ENCODE measurements around the gene TBC1D5.

The TBC1D5 gene

GRCh38 chr3:17456046-17456445 is 286.4 kb downstream of the TBC1D5 start:
- no peak overlapping the region for H3K4me3 ChIP-seq (ENCODE audit: low read length)
- TF ChIP-seq, protein P1, sequence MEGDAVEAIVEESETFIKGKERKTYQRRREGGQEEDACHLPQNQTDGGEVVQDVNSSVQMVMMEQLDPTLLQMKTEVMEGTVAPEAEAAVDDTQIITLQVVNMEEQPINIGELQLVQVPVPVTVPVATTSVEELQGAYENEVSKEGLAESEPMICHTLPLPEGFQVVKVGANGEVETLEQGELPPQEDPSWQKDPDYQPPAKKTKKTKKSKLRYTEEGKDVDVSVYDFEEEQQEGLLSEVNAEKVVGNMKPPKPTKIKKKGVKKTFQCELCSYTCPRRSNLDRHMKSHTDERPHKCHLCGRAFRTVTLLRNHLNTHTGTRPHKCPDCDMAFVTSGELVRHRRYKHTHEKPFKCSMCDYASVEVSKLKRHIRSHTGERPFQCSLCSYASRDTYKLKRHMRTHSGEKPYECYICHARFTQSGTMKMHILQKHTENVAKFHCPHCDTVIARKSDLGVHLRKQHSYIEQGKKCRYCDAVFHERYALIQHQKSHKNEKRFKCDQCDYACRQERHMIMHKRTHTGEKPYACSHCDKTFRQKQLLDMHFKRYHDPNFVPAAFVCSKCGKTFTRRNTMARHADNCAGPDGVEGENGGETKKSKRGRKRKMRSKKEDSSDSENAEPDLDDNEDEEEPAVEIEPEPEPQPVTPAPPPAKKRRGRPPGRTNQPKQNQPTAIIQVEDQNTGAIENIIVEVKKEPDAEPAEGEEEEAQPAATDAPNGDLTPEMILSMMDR (conservative IDR thresholded peaks at IDR 0.05; ENCODE audit: low read length), result no peak
- peak; percentile 51 for DNase-seq (ENCODE audit: low read depth)

- DNase-seq (ENCODE audit: low read depth), result no peak
- TF ChIP-seq, protein P1 (conservative IDR thresholded peaks at IDR 0.05; ENCODE audit: low read length), result no peak
- no peak overlapping the region for H3K4me3 ChIP-seq (ENCODE audit: low read length)
These were observed 297.6 kb downstream of the TBC1D5 start for GRCh38 chr3:17444865-17445264.

DNA sequence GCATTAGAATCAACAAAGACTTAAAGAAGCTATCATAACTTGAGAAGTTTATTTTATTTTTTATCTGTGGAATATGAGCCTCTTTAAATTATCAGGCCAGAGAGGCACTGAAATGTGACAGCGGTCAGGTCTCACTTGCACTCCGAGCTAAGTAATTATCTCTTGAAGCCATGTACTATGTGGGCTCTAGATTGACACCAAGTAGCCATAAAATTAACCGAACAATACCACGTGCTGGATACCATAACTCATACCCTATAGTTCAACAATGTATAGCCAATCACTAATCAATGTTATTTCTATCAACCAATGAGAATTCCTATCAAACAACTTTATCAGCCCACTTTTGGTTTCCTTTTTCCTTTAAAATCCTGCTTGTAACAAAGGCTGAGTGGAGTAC is 299.3 kb downstream of the TBC1D5 start:
- no peak overlapping the region for H3K4me3 ChIP-seq (ENCODE audit: low read length)
- TF ChIP-seq, protein P1 (conservative IDR thresholded peaks at IDR 0.05; ENCODE audit: low read length), result no peak
- DNase-seq (ENCODE audit: low read depth), result no peak

DNA sequence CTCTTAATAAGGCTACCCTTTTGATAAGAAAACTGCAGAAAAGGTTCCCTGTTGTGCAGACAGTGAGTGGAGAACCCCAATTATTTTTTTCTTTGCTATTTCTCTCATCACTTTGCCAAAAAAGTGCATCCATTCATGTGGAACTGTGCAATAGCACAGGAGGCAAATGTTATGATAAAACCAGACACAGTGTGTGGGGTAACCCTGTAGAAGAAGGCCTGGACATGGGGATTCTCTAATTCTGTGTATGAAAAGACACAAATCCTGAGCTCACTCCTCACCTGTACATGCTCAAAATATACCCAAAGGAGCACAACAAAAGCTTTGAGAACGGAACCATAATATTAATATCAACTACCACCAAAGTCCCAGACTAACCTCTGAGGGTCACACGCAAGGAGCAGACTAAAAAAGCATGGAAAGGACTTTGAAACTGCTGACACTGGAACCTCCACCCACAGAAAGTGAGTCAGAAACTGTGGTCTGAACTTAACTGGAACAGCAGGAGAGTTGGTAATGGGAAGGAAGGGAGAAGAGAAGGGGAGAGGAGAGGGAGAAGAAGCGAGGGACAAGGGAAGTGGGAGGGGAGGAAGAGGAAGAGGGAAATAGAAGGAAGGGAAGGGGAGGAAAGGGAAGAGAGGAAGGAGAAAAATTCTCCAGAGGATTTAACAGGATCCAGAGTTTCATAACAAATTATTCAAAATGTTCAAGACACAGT is 299.9 kb downstream of the TBC1D5 start:
- DNase-seq (ENCODE audit: low read depth), result no peak
- H3K4me3 ChIP-seq (ENCODE audit: low read length), result no peak overlapping the region
- TF ChIP-seq, protein P1 (conservative IDR thresholded peaks at IDR 0.05; ENCODE audit: low read length), result no peak

DNA sequence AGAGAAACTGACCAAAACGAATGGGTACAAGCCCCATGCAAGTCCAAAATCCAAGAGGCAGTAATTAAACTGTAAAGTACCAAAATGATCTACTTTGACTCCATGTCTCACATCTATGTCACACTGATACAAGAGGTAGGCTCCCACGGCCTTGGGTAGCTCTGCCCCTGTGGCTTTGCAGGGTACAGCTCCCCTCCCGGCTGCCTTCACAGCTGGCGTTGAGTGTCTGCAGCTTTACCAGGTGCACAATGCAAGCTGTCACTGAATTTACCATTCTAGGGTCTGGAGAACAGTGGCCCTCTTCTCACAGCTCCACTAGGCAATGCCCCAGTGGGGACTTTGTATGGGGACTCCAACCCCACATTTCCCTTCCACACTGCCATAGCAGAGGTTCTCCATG is 308.6 kb downstream of the TBC1D5 start:
- TF ChIP-seq, protein P1 (conservative IDR thresholded peaks at IDR 0.05; ENCODE audit: low read length), result no peak
- DNase-seq (ENCODE audit: low read depth), result no peak
- H3K4me3 ChIP-seq (ENCODE audit: low read length), result no peak overlapping the region

- H3K4me3 ChIP-seq (ENCODE audit: low read length), result no peak overlapping the region
- TF ChIP-seq, protein P1 (conservative IDR thresholded peaks at IDR 0.05; ENCODE audit: low read length), result no peak
- peak; percentile 21 for DNase-seq (ENCODE audit: low read depth)
These were observed 310.2 kb downstream of the TBC1D5 start for GRCh38 chr3:17432236-17432635.

- TF ChIP-seq, protein P1 (conservative IDR thresholded peaks at IDR 0.05; ENCODE audit: low read length), result no peak
- H3K4me3 ChIP-seq (ENCODE audit: low read length), result no peak overlapping the region
- DNase-seq (ENCODE audit: low read depth), result peak; percentile 81
These were observed 310.9 kb downstream of the TBC1D5 start for GRCh38 chr3:17431484-17432045.

Measured in AG10803 (cell line).